SK-N-SH (cell line): ENCODE results near the gene RBM4B. TPM values are rescaled to one million over a fixed set of nuclear protein-coding genes. Genes with fewer than 3 reads are reported as not detected.

Experiments
- CTCF ChIA-PET: fragments of 300-600, 350-600 bp; formaldehyde crosslinking; extraction: SDS; loops from one replicate; lab custom pipeline; 2021; lab: Yijun Ruan, JAX
- POLR2A ChIA-PET: fragments of 350-600 bp; sonication (Branson Sonifier 250); formaldehyde crosslinking; extraction: SDS; loops from one replicate; lab custom pipeline; 2020; ENCODE audit warnings: antibody characterized with exemption, inconsistent platforms; lab: Yijun Ruan, JAX
- DNase-seq: peaks from one replicate; pipeline ENCODE4 v3.0.0; 2012
- H2AFZ ChIP-seq: fragments of 200-600 bp; sonication (generic); 2 replicates; pipeline ENCODE4 v1.8.1; 2016; ENCODE audit warnings: antibody characterized with exemption, mild to moderate bottlenecking, low read depth
- H3F3A ChIP-seq: fragments of 200-600 bp; sonication (generic); replicated peaks from 2 replicates; pipeline ENCODE3; 2016; ENCODE audit warnings: antibody characterized with exemption, mild to moderate bottlenecking; ENCODE audit not compliant: insufficient read depth
- H3K27ac ChIP-seq, 2 experiments: fragments of 200-500 bp in 1 of 2; fragments of 200-600 bp in 1 of 2; sonication (Bioruptor generic) in 1 of 2; sonication (generic), shearing (Covaris generic) in 1 of 2; 2 replicates each; pipeline versions ENCODE4 v1.5.1 to v1.6.1; 2014 to 2016; ENCODE audit warnings: low read depth in 2 of 2, inconsistent platforms in 1 of 2, low read length in 1 of 2, mild to moderate bottlenecking in 1 of 2, mixed read lengths in 1 of 2
- H3K27me3 ChIP-seq: fragments of 200-600 bp; sonication (generic), shearing (Covaris generic); 2 replicates; pipeline ENCODE4 v1.6.1; 2016; ENCODE audit warnings: mixed run types; ENCODE audit not compliant: insufficient read depth
- H3K36me3 ChIP-seq, 2 experiments: fragments of 200-500 bp in 1 of 2; fragments of 200-600 bp in 1 of 2; sonication (Bioruptor generic) in 1 of 2; sonication (generic) in 1 of 2; replicated peaks in 1 of 2; 2 replicates each; pipeline versions ENCODE3 to v1.5.1; 2014 to 2016; ENCODE audit warnings: low read length in 1 of 2, mild to moderate bottlenecking in 1 of 2; ENCODE audit not compliant: insufficient read depth in 2 of 2, control insufficient read depth in 1 of 2
- H3K4me1 ChIP-seq, 2 experiments: fragments of 200-500 bp in 1 of 2; fragments of 200-600 bp in 1 of 2; sonication (Bioruptor generic) in 1 of 2; sonication (generic), shearing (Covaris generic) in 1 of 2; 2 replicates each; pipeline versions ENCODE4 v1.5.1 to v1.6.1; 2014 to 2016; ENCODE audit warnings: low read depth in 1 of 2, low read length in 1 of 2, mixed run types in 1 of 2; ENCODE audit not compliant: insufficient read depth in 2 of 2, control insufficient read depth in 1 of 2
- H3K4me2 ChIP-seq: fragments of 200-600 bp; sonication (generic), shearing (Covaris generic); 2 replicates; pipeline ENCODE4 v1.6.1; 2017; ENCODE audit warnings: mixed run types
- H3K4me3 ChIP-seq, 2 experiments: fragments of 200-500 bp in 1 of 2; fragments of 200-600 bp in 1 of 2; sonication (Bioruptor generic) in 1 of 2; sonication (generic), shearing (Covaris generic) in 1 of 2; 2 replicates each; pipeline versions ENCODE4 v1.5.1 to v1.8.1; 2014 to 2016; ENCODE audit warnings: low read depth in 2 of 2, inconsistent platforms in 1 of 2, low read length in 1 of 2, mild to moderate bottlenecking in 1 of 2, mixed read lengths in 1 of 2, moderate library complexity in 1 of 2
- H3K79me2 ChIP-seq: fragments of 200-600 bp; sonication (generic); 2 replicates; pipeline ENCODE4 v1.8.1; 2017; ENCODE audit warnings: mild to moderate bottlenecking; ENCODE audit not compliant: insufficient read depth
- H3K9ac ChIP-seq: fragments of 200-600 bp; sonication (generic); 2 replicates; pipeline ENCODE4 v1.6.1; 2017; ENCODE audit warnings: mixed run types
- H3K9me2 ChIP-seq: fragments of 200-600 bp; sonication (generic); 2 replicates; pipeline ENCODE4 v1.6.1; 2017; ENCODE audit warnings: mixed run types
- H3K9me3 ChIP-seq: fragments of 200-600 bp; sonication (generic); 2 replicates; pipeline ENCODE4 v1.6.1; 2017; ENCODE audit warnings: mixed run types, mild to moderate bottlenecking, moderate library complexity
- H4K20me1 ChIP-seq: fragments of 200-600 bp; sonication (generic); 2 replicates; pipeline ENCODE4 v1.6.1; 2017; ENCODE audit warnings: mild to moderate bottlenecking, mixed run types; ENCODE audit not compliant: insufficient read depth
- CHD2 ChIP-seq: fragments of 150-350 bp; IDR thresholded peaks from 2 replicates; pipeline ENCODE4 v1.6.1; 2018; ENCODE audit warnings: low read length; ENCODE audit not compliant: partially characterized antibody
- EZH2phosphoT487 ChIP-seq: fragments of 200-600 bp; sonication (generic); IDR thresholded peaks from 2 replicates; pipeline ENCODE4 v1.6.1; 2017; ENCODE audit warnings: low read depth, mixed run types, mild to moderate bottlenecking, antibody characterized with exemption, moderate library complexity, borderline replicate concordance
- FOSL2 ChIP-seq: IDR thresholded peaks from 2 replicates; pipeline ENCODE4 v1.4.0; 2012; ENCODE audit warnings: low read depth, mild to moderate bottlenecking, moderate library complexity, borderline replicate concordance
- FOXJ3 ChIP-seq: sonication (generic); formaldehyde crosslinking; IDR thresholded peaks from 2 replicates; pipeline ENCODE4 v1.5.1; 2020; ENCODE audit warnings: mild to moderate bottlenecking, missing genetic modification reagents
- FOXM1 ChIP-seq: IDR thresholded peaks from 2 replicates; pipeline ENCODE4 v1.4.0; 2012; ENCODE audit warnings: low read depth, mild to moderate bottlenecking
- GABPA ChIP-seq: IDR thresholded peaks from 2 replicates; pipeline ENCODE4 v1.4.0; 2012; ENCODE audit warnings: low read depth, mild to moderate bottlenecking
- GATA2 ChIP-seq: sonication (generic); formaldehyde crosslinking; IDR thresholded peaks from 2 replicates; pipeline ENCODE4 v1.5.0; 2020; ENCODE audit warnings: mild to moderate bottlenecking, missing genetic modification reagents
- IRF3 ChIP-seq: fragments of 150-350 bp; IDR thresholded peaks from 2 replicates; pipeline ENCODE4 v1.6.1; 2016; ENCODE audit warnings: mild to moderate bottlenecking, low read depth, low read length
- JUND ChIP-seq: IDR thresholded peaks from 2 replicates; pipeline ENCODE4 v1.4.0; 2012
- MXI1 ChIP-seq: IDR thresholded peaks from 2 replicates; pipeline ENCODE4 v1.6.1; 2012; ENCODE audit warnings: mild to moderate bottlenecking, low read depth, low read length, improper control_type of control experiment
- NFIC ChIP-seq: IDR thresholded peaks from 2 replicates; pipeline ENCODE4 v1.4.0; 2012; ENCODE audit warnings: borderline replicate concordance
- NRF1 ChIP-seq: IDR thresholded peaks from 2 replicates; pipeline ENCODE4 v1.6.1; 2012; ENCODE audit warnings: low read depth, mild to moderate bottlenecking, low read length
- POLR2AphosphoS5 ChIP-seq: IDR thresholded peaks from 2 replicates; pipeline ENCODE4 v1.6.1; 2012; ENCODE audit warnings: low read depth, low read length
- RCOR1 ChIP-seq: fragments of 150-350 bp; IDR thresholded peaks from 2 replicates; pipeline ENCODE4 v1.6.1; 2017; ENCODE audit warnings: antibody characterized with exemption, low read length
- RFX5 ChIP-seq: IDR thresholded peaks from 2 replicates; pipeline ENCODE4 v1.6.1; 2012; ENCODE audit warnings: mild to moderate bottlenecking, improper control_type of control experiment, low read length
- RXRA ChIP-seq: IDR thresholded peaks from 2 replicates; pipeline ENCODE4 v1.4.0; 2012; ENCODE audit warnings: low read depth, mild to moderate bottlenecking, borderline replicate concordance
- SIN3A ChIP-seq: IDR thresholded peaks from 2 replicates; pipeline ENCODE4 v1.6.1; 2012; ENCODE audit warnings: low read depth, mild to moderate bottlenecking, low read length, moderate library complexity, borderline replicate concordance
- SMC3 ChIP-seq: IDR thresholded peaks from 2 replicates; pipeline ENCODE4 v1.6.1; 2012; ENCODE audit warnings: low read depth, low read length, improper control_type of control experiment
- TCF12 ChIP-seq: IDR thresholded peaks from 2 replicates; pipeline ENCODE4 v1.4.0; 2012
- TEAD4 ChIP-seq: IDR thresholded peaks from 2 replicates; pipeline ENCODE4 v1.4.0; 2012; ENCODE audit warnings: mild to moderate bottlenecking, borderline replicate concordance; ENCODE audit not compliant: insufficient read depth
- USF1 ChIP-seq: IDR thresholded peaks from 2 replicates; pipeline ENCODE4 v1.4.0; 2012; ENCODE audit warnings: low read depth, borderline replicate concordance
- USF2 ChIP-seq: fragments of 150-350 bp; IDR thresholded peaks from 2 replicates; pipeline ENCODE4 v1.6.1; 2017; ENCODE audit warnings: antibody characterized with exemption, low read length, low read depth, borderline replicate concordance
- WGBS: methylation state at CpG from one replicate; pipeline ENCODE4 v1.1.6; 2017; ENCODE audit warnings: low lambda C conversion rate; 5-methylcytosine and 5-hydroxymethylcytosine counted together
- polyA plus RNA-seq, 3 experiments: library from polyadenylated mRNA; depleted of rRNA; stranded (reverse); fragments of >200 nt; gene quantifications; 2 replicates each; pipeline ENCODE4 v1.2.3, GENCODE V29; 2012

RBM4B gene
- polyA plus RNA-seq, 1 of the 3 experiments (the other 2 are of a cell fraction) = 31.1 TPM

GRCh38 chr11:66626382-66626781 lies 51.3 kb downstream of the RBM4B start:
- no peak overlapping the region for H3K4me2 ChIP-seq
- no peaks in the 10 kb centered on the region; a peak in 1 of 4 replicates for H3K4me1 ChIP-seq
- H3K9me3 ChIP-seq = no peaks in the 10 kb centered on the region
- no peak overlapping the region for H3K4me3 ChIP-seq
- peaks cover 100% of the 10 kb centered on the region for H3K79me2 ChIP-seq
- H3K36me3 ChIP-seq = peaks cover 70 to 73% of the 10 kb centered on the region in 2 experiments
- no peaks in the 10 kb centered on the region for H3F3A ChIP-seq
- H3K27me3 ChIP-seq = no peaks in the 10 kb centered on the region
- 98% methylated on average over 25 of the region's 25 CpGs for WGBS
- no peak for TF ChIP-seq USF1
- TF ChIP-seq TEAD4 = no peak
- TF ChIP-seq SMC3 = no peak
- TF ChIP-seq FOXJ3 (CRISPR knock-in tag) = no peak
- TF ChIP-seq MXI1 = no peak
- TF ChIP-seq SIN3A = no peak
- no peak for TF ChIP-seq FOXM1
- TF ChIP-seq CHD2 = no peak
- no peak for TF ChIP-seq EZH2phosphoT487
- no peak for TF ChIP-seq RFX5
- TF ChIP-seq GABPA = no peak
- POLR2A ChIA-PET = interaction anchor here (1.2 to 1.3 kb wide), 2 partner anchors 7 to 12 kb away, joined by 3 to 7 read pairs; partner anchors contain the start of gene RBM4
- H3K27ac ChIP-seq = no peak overlapping the region
- H4K20me1 ChIP-seq = peaks cover 89% of the 10 kb centered on the region
- no peak overlapping the region for H2AFZ ChIP-seq
- DNase-seq = no peak
- no peaks in the 10 kb centered on the region for H3K9me2 ChIP-seq
- CTCF ChIA-PET = no interaction called here
- no peak overlapping the region for H3K9ac ChIP-seq

- ChIA-PET CTCF (interaction anchor here (1.9 kb wide), 1 partner anchor 53 kb away, joined by 5 read pairs; the partner anchor contains the start of gene RBM4B), POLR2A (interaction anchor here (1.8 kb wide), 1 partner anchor 13 kb away, joined by 13 read pairs; the partner anchor contains the start of gene RBM4)
- no peak for DNase-seq
- no peaks in the 10 kb centered on the region for H3K9me2 ChIP-seq
- no peak for TF ChIP-seq FOSL2
- TF ChIP-seq EZH2phosphoT487 = no peak
- no peak for TF ChIP-seq TCF12
- TF ChIP-seq POLR2AphosphoS5 = no peak
- TF ChIP-seq GATA2 (CRISPR knock-in tag) = no peak
- TF ChIP-seq NRF1 = no peak
- TF ChIP-seq USF2 = no peak
- no peak for TF ChIP-seq RXRA
- no peak for TF ChIP-seq SMC3
- no peak for TF ChIP-seq TEAD4
- no peak for TF ChIP-seq JUND
- no peak for TF ChIP-seq IRF3
- no peak for TF ChIP-seq RCOR1
- TF ChIP-seq RFX5 = no peak
- no peak for TF ChIP-seq NFIC
- TF ChIP-seq CHD2 = no peak
- no peak overlapping the region for H3K4me2 ChIP-seq
- H3K9ac ChIP-seq = no peak overlapping the region
- peaks cover 100% of the 10 kb centered on the region for H3K79me2 ChIP-seq
- WGBS = 96% methylated on average over 7 of the region's 9 CpGs
- H3F3A ChIP-seq = no peaks in the 10 kb centered on the region
- H3K9me3 ChIP-seq = no peaks in the 10 kb centered on the region
- no peaks in the 10 kb centered on the region; a peak in 1 of 4 replicates for H3K4me1 ChIP-seq
- no peaks in the 10 kb centered on the region for H3K27me3 ChIP-seq
- no peak overlapping the region for H3K4me3 ChIP-seq
- no peak overlapping the region for H3K27ac ChIP-seq
- no peak overlapping the region for H2AFZ ChIP-seq
- peaks cover 70 to 72% of the 10 kb centered on the region in 2 experiments for H3K36me3 ChIP-seq
- H4K20me1 ChIP-seq = peaks cover 96% of the 10 kb centered on the region
Measured at GRCh38 chr11:66625752-66626149, 51.9 kb downstream of the RBM4B start.
